ENCODE measurements around the gene COG7. TPM values are rescaled to one million over a fixed set of nuclear protein-coding genes. Genes with fewer than 3 reads are reported as not detected.

The COG7 gene
- 33.0 and 34.7 TPM in 2 replicates for polyA plus RNA-seq (2012; rRNA removed)
- polyA plus RNA-seq (2012; cell fraction: cytosol; rRNA removed), result 13.2 and 19.2 TPM in 2 replicates
- 81.8 and 105 TPM in 2 replicates for polyA plus RNA-seq (2012; cell fraction: nucleus; rRNA removed)

- POLR2A ChIA-PET, result interaction anchor here (0.6 to 1.3 kb wide), 3 partner anchors 10 to 304 kb away, joined by 3 read pairs; partner anchors contain the start of gene USP31
- TF ChIP-seq YY1 (IDR thresholded peaks at IDR 0.05; ENCODE audit: low read depth) (peak; percentile 69), NFIC (IDR thresholded peaks at IDR 0.05; ENCODE audit: borderline replicate concordance) (no peak), EZH2phosphoT487 (IDR thresholded peaks at IDR 0.05; ENCODE audit: borderline replicate concordance, low read depth) (no peak), TAF1 (IDR thresholded peaks at IDR 0.05; ENCODE audit: borderline replicate concordance, low read depth, low read length) (peak; percentile 47; the same call in 1 of the 2 replicates), MXI1 (IDR thresholded peaks at IDR 0.05; ENCODE audit: low read depth, low read length) (peak; percentile 95), IRF3 (IDR thresholded peaks at IDR 0.05; ENCODE audit: low read depth, low read length) (no peak), EP300 (IDR thresholded peaks at IDR 0.05; ENCODE audit: borderline replicate concordance in 1 of 2, low read depth in 1 of 2, low read length in 1 of 2) (no peak), ZBTB33 (IDR thresholded peaks at IDR 0.05; ENCODE audit: borderline replicate concordance, low read depth) (no peak), FOXJ3 (CRISPR knock-in tag; IDR thresholded peaks at IDR 0.05) (no peak), POLR2AphosphoS5 (IDR thresholded peaks at IDR 0.05; ENCODE audit: low read depth, low read length) (peak; percentile 16), SIN3A (IDR thresholded peaks at IDR 0.05; ENCODE audit: borderline replicate concordance, low read depth, low read length) (peak; percentile 93; the same call in 1 of the 2 replicates), CHD2 (IDR thresholded peaks at IDR 0.05; ENCODE audit: low read length, partially characterized antibody) (no peak), GATA2 (CRISPR knock-in tag; IDR thresholded peaks at IDR 0.05) (no peak), RAD21 (IDR thresholded peaks at IDR 0.05; ENCODE audit: low read length) (no peak), RFX5 (IDR thresholded peaks at IDR 0.05; ENCODE audit: low read length) (peak; percentile 82), ELF1 (IDR thresholded peaks at IDR 0.05) (peak; percentile 92), RCOR1 (IDR thresholded peaks at IDR 0.05; ENCODE audit: low read length) (no peak), FOXM1 (IDR thresholded peaks at IDR 0.05; ENCODE audit: low read depth) (no peak), PBX3 (IDR thresholded peaks at IDR 0.05) (no peak), USF2 (IDR thresholded peaks at IDR 0.05; ENCODE audit: borderline replicate concordance, low read depth, low read length) (no peak), CTCF (IDR thresholded peaks at IDR 0.05) (no peak), RXRA (IDR thresholded peaks at IDR 0.05; ENCODE audit: borderline replicate concordance, low read depth) (no peak), MAX (IDR thresholded peaks at IDR 0.05; ENCODE audit: low read depth) (peak; percentile 79), JUND (IDR thresholded peaks at IDR 0.05) (no peak)
These were observed at the start of gene COG7 for GRCh38 chr16:23452572-23453337. Gene COG7 (minus strand): TSS chr16:23453189. CDS start chr16:23452994, 195 bp downstream.

More at GRCh38 chr16:23452572-23453337, at the start of gene COG7:
- peak within 1 kb of the TSS; percentile 84 for H3K9ac ChIP-seq
- H3K9me3 ChIP-seq, result no peaks in the 10 kb centered on the region
- H3K27me3 ChIP-seq (ENCODE audit: insufficient read depth), result no peaks in the 10 kb centered on the region
- H3K79me2 ChIP-seq (ENCODE audit: insufficient read depth), result peaks cover 63% of the 10 kb centered on the region
- H4K20me1 ChIP-seq (ENCODE audit: insufficient read depth), result 0 out of 2 replicates have a peak, but pooled peaks cover 4% of the 10 kb centered on the region
- peaks cover 2 to 5% of the 10 kb centered on the region in 2 experiments; a peak in 2 of 4 replicates for H3K4me1 ChIP-seq (ENCODE audit: control insufficient read depth in 1 of 2, insufficient read depth in 2 of 2, low read depth in 1 of 2, low read length in 1 of 2)
- peak within 1 kb of the TSS; percentile 63 to 85 for H3K4me3 ChIP-seq (ENCODE audit: low read depth in 2 of 2, low read length in 1 of 2)
- peak within 1 kb of the TSS; percentile 90 for H3K4me2 ChIP-seq
- no peaks in the 10 kb centered on the region for H3K36me3 ChIP-seq (replicated peaks in 1 of 2; ENCODE audit: control insufficient read depth in 1 of 2, insufficient read depth in 2 of 2, low read length in 1 of 2)
- peaks cover 10% of the 10 kb centered on the region for H3F3A ChIP-seq (replicated peaks; ENCODE audit: insufficient read depth)
- no peaks in the 10 kb centered on the region for H3K9me2 ChIP-seq
- CTCF ChIA-PET, result interaction anchor here (1.0 to 10.2 kb wide), 2 partner anchors 10 to 18 kb away, joined by 3 to 91 read pairs; no protein-coding TSS in a partner anchor
- peak within 1 kb of the TSS; percentile 81 to 84 for H3K27ac ChIP-seq (ENCODE audit: low read depth in 2 of 2, low read length in 1 of 2)
- WGBS (ENCODE audit: low lambda C conversion rate), result 1% methylated on average over 24 of the region's 57 CpGs
- H2AFZ ChIP-seq (ENCODE audit: low read depth), result peak within 1 kb of the TSS; percentile 91
- DNase-seq, result peak; percentile 87
